ENCODE data around the gene FAM20C. TPM values are rescaled to one million over a fixed set of nuclear protein-coding genes. Genes with fewer than 3 reads are reported as not detected.
A peak's percentile ranks its signal among the peaks of the same experiment; 100 is the strongest.

FAM20C gene
- total and polyA plus RNA-seq, 2 of the 8 experiments (the other 6 are each of a cell fraction or from before 2014, with no cell fraction given) = 9.5 to 34.8 TPM

GRCh38 chr7:150811-151221, 41.6 kb upstream of the FAM20C start:
- Histone ChIP-seq H3K56ac (replicated peaks; ENCODE audit: insufficient read length, low read depth, low read length) (peak overlapping the region; percentile 26), H4K91ac (replicated peaks; ENCODE audit: insufficient read length, low read length) (peak overlapping the region; percentile 99), H3K27ac (ENCODE audit: low read depth, low read length) (no peak overlapping the region), H4K20me1 (replicated peaks in 1 of 2; ENCODE audit: control insufficient read depth in 1 of 2, insufficient read depth in 2 of 2, low read length in 2 of 2) (no peaks in the 10 kb centered on the region), H3K23ac (ENCODE audit: insufficient read length) (no peak overlapping the region), H3K4me2 (ENCODE audit: insufficient read depth in 1 of 2, low read depth in 2 of 2, low read length in 2 of 2) (peak overlapping the region in 1 of 2 experiments; percentile 60; a peak in 1 of 4 replicates), H2BK20ac (ENCODE audit: low read length) (peak overlapping the region; percentile 77; the same call in 1 of the 2 replicates), H2AK5ac (ENCODE audit: low read depth, low read length) (no peak overlapping the region), H2BK12ac (ENCODE audit: low read depth, low read length) (peak overlapping the region; percentile 93; the same call in 1 of the 2 replicates), H2BK120ac (replicated peaks; ENCODE audit: low read depth, low read length) (no peak overlapping the region), H3K79me1 (ENCODE audit: low read depth, low read length) (no peaks in the 10 kb centered on the region), H2BK15ac (ENCODE audit: low read length) (peak overlapping the region; percentile 99), H3K23me2 (ENCODE audit: low read depth, low read length) (peaks cover 1% of the 10 kb centered on the region; the same call in 1 of the 2 replicates), H4K5ac (ENCODE audit: insufficient read length, low read depth, low read length) (no peak overlapping the region), H3K27me3 (replicated peaks in 1 of 4; ENCODE audit: control insufficient read depth in 3 of 4, extremely low read depth in 1 of 4, insufficient read depth in 3 of 4, low read length in 3 of 4) (no peaks in the 10 kb centered on the region), H3K9me3 (ENCODE audit: insufficient read depth in 2 of 2, low read depth in 1 of 2, low read length in 1 of 2) (no peaks in the 10 kb centered on the region), H3K18ac (ENCODE audit: extremely low read depth, low read length) (no peak overlapping the region), H3K9ac (replicated peaks in 1 of 4; ENCODE audit: extremely low read depth in 1 of 4, low read depth in 3 of 4, low read length in 3 of 4) (no peak overlapping the region), H3K36me3 (ENCODE audit: control insufficient read depth in 2 of 4, insufficient read depth in 4 of 4, low read length in 3 of 4) (peaks cover 3 to 5% (median 4%) of the 10 kb centered on the region in 4 experiments; a peak in 7 of 8 replicates), H3K4ac (replicated peaks; ENCODE audit: insufficient read length, low read depth, low read length) (peak overlapping the region; percentile 13), H2AFZ (ENCODE audit: low read length) (0 out of 2 replicates have a peak overlapping the region, but pooled peaks have one; percentile 34), H3K14ac (ENCODE audit: insufficient read length) (no peak overlapping the region), H3K4me3 (ENCODE audit: extremely low read depth in 1 of 4, insufficient read depth in 2 of 4, low read depth in 3 of 4, low read length in 4 of 4) (no peak overlapping the region), H4K8ac (ENCODE audit: extremely low read depth, insufficient read depth, low read length) (no peak overlapping the region), H3K79me2 (ENCODE audit: control insufficient read depth in 1 of 2, insufficient read depth in 2 of 2, low read length in 2 of 2) (no peaks in the 10 kb centered on the region), H3K4me1 (replicated peaks in 1 of 4; ENCODE audit: control insufficient read depth in 3 of 4, insufficient read depth in 4 of 4, low read length in 3 of 4) (peaks cover 0 to 10% (median 8%) of the 10 kb centered on the region in 4 experiments; a peak in 5 of 7 replicates), H2BK5ac (ENCODE audit: low read depth, low read length) (no peak overlapping the region)
- FAIRE-seq (no peak), DNase-seq (ENCODE audit: low read depth in 1 of 2, low spot score in 2 of 2) (no peak)
- POLR2A ChIA-PET (ENCODE audit: partially characterized antibody) = interaction anchor here (0.6 to 2.4 kb wide), 8 partner anchors 11 to 44 kb away, joined by 3 to 8 read pairs (median 4); no protein-coding TSS in a partner anchor
- CTCF ChIA-PET (ENCODE audit: partially characterized antibody) = interaction anchor here (0.8 to 1.1 kb wide), 4 partner anchors 46 to 91 kb away, joined by 3 to 4 read pairs (median 3); no protein-coding TSS in a partner anchor
- 86% methylated on average over 13 of the region's 13 CpGs; no CpG with 5 or more reads in 1 of the 2 experiments for WGBS, 2 experiments (ENCODE audit: extremely low coverage in 1 of 2, insufficient coverage in 1 of 2, insufficient read length in 1 of 2, insufficient replicate concordance in 2 of 2, low coverage in 1 of 2, low lambda C conversion rate in 2 of 2, missing lambda C conversion rate in 1 of 2)
- TF ChIP-seq ZNF274 (IDR thresholded peaks at IDR 0.05; ENCODE audit: borderline replicate concordance, extremely low read depth, low read length) = no peak
